Inflammatory macrophage treated with lipopolysaccharide for 4 hours (primary cell): ENCODE results near the gene VDAC1.

Experiments
- DNase-seq: peaks from one replicate; pipeline ENCODE4 v3.0.0-alpha.2; 2020

VDAC1 gene

DNA sequence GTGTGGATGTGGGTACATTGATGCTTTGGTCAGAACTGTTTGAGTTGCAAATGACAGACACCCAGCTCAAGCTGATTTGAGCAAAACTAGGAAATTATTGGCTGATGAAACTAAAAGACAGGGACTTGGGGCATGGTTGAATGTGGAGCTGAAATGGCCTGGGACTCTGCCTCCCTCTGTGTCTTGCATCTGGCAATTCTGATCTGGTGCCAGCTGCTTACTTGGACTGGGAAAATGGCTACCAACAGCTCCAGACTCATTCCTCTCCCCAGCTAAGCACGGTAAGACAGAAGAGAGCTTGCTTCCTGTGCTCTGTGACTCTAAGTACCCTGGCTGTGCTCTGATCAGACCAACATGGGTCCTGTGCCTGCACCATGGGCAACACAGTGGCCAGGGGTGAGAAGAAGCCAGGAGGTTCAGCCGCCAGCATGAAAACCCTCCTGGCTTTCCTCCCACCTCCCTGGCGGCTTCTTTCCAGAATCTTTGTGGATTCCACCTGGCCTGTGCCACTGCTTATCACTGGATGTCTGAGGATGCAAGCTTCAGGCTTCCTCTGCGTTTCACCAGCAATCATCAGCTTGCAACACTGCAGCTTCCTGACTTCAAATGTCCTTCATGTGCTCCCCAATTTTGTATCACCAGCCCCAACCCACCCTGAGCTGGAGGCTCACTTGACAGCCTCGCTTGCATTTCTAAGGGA lies 80.4 kb downstream of the VDAC1 start:
- DNase-seq, result no peak

DNA sequence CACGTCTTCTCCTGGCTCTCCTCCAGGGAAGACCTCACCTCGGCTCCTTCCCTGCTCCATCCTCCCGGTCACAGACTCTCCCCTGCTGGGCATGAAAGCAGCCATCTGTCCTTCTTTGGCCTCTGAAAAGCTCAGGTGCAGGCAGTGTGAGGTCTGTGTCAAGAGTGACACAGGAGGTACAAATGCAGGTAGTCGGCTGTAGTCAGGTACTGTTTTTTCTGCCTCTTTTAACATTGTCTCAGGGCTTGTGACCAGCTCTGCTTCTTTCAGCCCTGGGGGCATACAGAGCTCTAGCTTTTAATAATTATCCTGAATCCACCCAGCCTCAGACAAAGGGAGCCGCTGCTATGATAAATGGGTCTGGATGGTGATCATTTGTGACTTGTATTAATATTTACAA lies 82.8 kb downstream of the VDAC1 start:
- no peak for DNase-seq
